HL-60/S4 (cell line): ENCODE results near the gene FBXL5.

ENCODE experiments used
- in situ Hi-C: fragments of 300-500 bp; cut with MboI; formaldehyde crosslinking; loops from 2 replicates; pipeline ENCODE4 v1.14.3; 2022; ENCODE audit warnings: low sequenced_read_pairs

Gene FBXL5

DNA sequence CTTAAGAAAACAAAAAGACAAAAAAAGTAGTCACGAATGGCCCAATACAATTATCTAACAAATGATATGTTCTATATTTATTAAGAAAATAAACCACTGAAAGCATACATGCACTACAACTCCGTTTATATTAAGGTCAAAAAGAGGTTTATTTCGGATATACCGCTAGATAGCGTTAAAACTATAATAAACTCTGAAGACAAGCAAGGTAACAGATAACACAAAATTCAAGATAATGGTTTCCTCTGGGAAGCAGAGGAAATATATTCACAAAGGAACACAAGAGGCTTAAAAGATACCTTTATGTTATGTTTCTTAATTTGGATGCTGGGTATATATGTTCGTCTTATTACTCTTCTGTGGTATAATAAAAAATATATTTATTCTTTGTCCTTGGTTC is 21.7 kb upstream of the FBXL5 start:
- in situ Hi-C loops, result no loop called here

DNA sequence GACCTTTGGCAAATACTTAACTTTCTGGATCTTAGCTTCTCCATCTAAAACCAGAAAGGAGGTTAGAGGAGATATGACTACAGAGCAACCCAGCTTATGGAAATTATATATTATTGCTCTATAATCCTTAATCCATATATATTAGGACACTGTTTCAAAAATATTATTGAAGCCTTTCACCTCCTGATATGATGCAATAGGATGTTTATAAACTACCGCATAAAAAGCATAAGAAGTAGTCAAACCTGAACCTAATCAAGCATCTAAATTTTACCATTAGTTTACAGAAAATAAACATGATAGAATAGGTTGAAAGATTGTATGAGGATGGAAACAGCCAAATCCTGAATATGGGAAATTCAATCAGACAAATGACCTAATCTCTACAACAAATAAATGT is 20.9 kb upstream of the FBXL5 start:
- in situ Hi-C loops, result no loop called here

DNA sequence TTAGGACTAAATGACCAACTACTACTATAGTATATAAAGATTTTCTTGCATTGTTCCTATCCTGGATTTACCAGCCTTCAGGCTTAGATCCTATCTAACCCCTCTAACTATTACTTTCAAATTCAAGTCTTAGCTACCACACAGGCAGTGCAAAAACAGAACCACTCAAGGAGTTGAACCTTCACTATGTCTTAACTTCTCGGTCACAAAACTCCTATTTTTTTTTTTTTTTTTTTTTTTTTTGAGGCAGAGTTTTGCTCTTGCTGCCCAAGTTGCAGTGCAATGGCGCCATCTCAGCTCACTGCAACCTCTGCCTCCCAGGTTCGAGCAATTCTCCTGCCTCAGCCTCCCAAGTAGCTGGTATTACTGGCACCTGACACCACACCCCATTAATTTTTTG is 20.2 kb upstream of the FBXL5 start:
- in situ Hi-C loops, result no loop called here

DNA sequence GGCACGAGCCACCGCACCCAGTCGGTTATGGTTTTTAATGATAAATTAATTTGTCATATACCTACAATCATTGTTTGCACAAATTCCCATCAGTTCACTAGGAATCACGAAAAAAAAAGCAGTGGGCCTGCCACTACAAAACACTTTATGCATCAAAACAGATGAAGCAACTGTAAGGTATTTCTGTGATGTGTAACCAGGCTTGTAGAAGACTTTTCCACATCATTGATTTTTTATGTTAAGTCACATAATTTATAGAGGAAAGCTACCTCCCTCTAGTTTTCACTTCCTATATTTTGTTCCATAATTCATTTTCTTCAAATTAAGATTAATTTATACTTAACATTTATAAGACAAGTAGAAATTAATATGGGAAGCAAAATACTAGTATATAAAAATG is 19.8 kb upstream of the FBXL5 start:
- in situ Hi-C loops, result loop anchor here (25.0 kb wide), 1 partner anchor 438 kb away; no protein-coding TSS in a partner anchor

DNA sequence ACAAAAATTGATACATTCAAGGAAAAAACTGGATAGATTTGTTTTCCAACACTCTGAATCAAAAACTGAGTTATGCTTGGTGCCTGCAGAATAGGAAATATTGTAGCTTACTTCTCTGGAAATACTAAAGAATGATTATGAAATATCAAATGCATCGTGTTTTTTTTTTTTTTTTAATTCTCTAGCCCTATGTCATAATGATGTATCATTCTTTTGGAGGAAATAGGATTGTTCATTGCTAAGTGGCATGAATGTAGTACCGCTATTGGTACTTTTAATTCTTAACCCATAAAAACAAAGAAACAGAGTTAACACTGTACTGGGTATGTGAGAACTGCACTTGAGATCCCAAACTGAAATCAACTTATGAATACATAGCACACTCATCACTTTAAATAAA is 18.9 kb upstream of the FBXL5 start:
- in situ Hi-C loops, result loop anchor here (25.0 kb wide), 1 partner anchor 437 kb away; no protein-coding TSS in a partner anchor

DNA sequence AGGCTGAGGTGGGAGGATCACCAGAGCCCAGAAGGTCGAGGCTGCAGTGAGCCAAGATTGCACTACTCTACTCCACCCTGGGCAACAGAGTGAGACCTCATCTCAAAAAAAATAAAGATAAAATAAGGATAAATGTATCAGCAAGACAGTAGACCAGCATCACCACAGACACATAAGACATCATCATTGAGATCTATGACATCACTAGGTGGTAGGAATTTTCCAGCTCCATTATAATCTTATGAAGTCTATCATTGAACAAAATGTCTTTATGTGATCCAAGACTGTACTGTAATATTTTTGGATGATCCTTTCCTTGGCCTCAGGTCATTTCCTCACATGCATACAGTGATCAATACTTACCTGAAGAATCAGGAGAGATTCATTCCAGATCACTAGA is 18.2 kb upstream of the FBXL5 start:
- in situ Hi-C loops, result loop anchor here (25.0 kb wide), 1 partner anchor 436 kb away; no protein-coding TSS in a partner anchor

DNA sequence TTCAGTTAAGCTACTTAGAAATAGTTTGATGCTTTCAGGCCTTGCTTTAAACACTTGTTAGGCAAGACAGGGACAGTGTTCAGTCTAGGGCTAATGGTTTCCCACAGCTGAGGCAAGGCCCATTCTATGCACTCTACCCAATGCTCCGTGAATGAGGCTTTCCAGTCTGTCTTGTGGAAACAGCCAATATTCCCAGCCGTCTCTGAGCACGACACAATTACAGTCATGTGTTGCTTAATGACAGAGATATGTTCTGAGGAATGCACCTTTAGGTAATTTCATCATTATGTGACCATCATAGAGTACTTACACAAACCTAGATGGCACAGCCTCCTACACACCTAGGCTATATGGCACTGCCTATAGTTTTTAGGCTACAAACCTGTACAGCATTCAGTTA is 16.9 kb upstream of the FBXL5 start:
- in situ Hi-C loops, result loop anchor here (25.0 kb wide), 1 partner anchor 435 kb away; no protein-coding TSS in a partner anchor

DNA sequence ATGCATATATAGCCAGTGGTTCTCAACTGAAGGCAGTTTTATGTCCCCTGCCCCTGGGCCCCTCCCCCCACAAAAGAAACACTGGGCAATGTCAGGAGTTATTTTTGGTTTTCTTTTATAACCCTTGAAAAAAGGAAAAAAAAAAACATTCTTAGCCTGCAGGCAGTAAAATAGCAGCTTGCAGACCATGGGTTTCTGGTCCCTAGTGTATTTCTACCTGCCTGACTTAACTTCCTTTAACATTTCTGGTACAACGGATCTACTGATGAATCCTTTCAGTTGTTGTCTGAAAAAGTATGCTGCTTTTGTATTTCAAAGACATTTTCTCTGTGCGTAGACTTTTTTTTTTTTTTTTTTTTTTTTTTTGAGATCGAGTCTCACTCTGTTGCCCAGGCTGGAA is 15.4 kb upstream of the FBXL5 start:
- in situ Hi-C loops, result loop anchor here (25.0 kb wide), 1 partner anchor 433 kb away; no protein-coding TSS in a partner anchor

DNA sequence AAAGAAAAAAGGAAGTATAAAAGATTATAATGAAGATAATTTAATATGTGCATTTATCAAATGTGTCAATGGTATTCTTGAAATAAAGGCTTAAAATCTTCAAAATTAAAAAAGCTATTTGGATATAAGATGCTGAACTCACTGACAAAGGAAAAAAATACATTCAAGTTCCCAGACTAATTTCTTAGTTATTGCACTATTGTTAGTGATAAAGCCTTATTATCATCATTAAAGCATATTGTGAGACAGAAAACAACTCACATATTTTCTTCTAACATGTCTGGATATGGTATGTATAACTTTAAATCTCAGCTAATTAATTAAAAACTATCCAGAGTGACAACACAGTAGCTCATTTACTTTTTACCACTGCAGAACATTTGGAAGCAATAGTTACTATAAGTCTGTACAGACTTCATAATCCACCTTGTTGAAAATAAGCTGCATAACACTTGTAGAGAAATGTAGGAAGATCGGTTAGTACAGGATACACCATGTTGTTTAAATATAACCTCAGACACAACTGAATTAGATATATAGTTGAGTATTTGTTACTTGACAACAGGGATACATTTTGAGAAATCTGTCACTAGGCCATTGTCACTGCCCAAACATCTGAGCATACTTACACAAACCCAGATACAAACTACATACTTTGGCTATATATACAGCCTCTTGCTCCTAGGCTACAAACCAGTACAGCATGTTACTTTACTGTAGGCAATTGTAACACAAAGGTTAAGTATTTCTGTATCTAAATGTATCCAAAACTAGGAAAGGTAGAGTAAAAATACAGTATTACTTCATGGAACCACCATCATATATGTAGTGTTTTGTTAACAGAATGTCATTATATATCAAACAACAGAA is 13.6 kb upstream of the FBXL5 start:
- in situ Hi-C loops, result loop anchor here (25.0 kb wide), 1 partner anchor 432 kb away; no protein-coding TSS in a partner anchor

DNA sequence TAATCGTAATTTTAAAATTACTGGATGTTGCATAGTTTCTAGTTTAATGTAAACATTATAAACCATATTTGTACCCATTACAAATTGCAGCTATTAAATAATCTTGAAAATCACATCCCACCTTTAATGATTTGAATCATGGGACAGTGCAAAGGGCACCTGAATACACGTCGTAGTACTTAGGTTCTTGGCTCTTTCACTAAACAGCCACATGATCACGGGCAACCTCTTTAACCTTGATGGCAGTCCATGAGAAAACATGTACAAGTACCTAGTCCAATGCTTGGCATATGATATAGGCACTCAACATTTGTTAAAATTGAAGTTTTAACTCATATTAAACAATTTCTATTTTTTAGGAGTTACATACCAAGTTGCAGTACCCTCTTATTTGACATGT is 11.8 kb upstream of the FBXL5 start:
- in situ Hi-C loops, result loop anchor here (25.0 kb wide), 1 partner anchor 430 kb away; no protein-coding TSS in a partner anchor

DNA sequence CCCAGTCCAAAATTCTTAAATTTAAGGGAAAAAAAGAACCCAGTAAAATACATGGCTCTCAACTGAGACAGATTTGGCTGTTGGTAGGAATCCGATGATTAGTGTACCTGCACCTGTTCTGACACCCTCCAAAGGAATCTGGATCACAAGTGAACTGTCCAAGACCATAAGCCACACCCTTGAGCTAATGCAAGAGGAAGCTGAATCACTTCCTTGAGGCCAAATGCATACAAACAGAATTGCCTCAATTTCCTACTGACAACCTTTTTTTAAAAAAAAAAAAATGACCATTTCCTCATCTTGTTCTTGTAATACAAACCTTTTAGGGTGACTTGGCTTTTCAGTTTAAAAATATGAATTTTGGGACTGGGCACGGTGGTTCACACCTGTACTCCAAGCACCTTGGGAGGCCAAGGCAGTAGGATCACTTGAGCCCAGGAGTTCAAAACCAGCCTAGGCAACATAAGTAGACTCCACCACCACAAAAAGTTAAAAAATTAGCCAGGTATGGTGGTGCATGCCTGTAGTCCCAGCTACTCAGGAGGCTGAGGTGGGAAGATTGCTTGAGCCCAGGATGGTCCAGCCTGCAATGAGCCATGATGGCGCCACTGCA is 10.7 kb upstream of the FBXL5 start:
- in situ Hi-C loops, result loop anchor here (25.0 kb wide), 1 partner anchor 429 kb away; no protein-coding TSS in a partner anchor

DNA sequence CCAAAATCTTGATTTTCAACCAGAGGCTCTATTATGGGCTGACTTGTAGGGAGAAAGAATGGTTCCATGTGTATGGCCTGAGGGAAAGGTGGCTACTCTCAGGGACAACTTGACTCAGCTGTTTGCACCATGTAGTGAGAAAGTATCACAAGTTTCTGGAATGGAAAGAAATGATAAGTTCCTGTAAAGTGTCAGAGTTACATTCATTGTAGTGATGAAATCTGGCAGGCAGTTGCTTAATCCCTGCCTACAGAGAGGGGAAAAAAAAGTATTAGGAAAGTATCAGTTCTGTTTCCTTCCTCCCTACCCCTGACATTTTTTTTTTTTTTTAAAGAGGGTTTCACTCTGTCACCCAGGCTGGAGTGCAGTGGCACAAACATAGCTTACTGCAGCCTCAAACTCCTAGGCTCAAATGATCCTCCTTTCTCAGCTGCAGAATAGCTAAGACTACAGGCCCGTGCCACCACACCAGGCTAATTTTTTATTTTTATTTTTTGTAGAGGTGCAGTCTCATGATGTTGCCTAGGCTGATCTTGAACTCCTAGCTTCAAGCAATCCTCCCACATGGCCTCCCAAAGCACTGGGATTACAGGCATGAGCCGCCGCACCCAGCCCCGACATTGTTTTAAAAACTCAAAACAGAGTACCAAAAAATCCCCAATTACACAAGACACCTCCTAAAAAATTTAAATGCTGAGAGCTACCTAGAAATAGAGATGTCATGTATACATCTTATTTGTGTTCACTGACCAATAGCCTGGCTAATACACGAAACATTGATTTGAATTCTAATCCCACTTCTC is 4.8 kb upstream of the FBXL5 start:
- in situ Hi-C loops, result loop anchor here (25.0 kb wide), 1 partner anchor 423 kb away; no protein-coding TSS in a partner anchor

DNA sequence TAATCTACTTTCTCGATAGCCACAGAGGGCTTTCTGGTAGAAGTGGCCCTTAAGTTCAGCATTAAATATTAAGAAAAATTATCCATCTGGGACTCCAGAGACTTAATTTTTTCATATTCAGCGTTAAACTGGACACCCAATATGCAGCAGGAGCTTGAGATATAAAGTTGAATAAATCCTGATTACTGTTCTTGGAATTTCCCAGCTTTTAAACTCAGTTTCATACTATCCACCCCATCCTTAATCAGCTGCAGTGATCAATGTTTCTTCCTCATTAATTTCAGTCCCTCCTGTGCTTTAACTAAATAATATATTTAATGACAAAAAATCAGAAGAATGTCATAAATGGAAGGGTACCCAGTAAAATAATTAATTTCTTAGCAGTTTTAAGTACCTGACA is 3.6 kb upstream of the FBXL5 start:
- in situ Hi-C loops, result loop anchor here (25.0 kb wide), 1 partner anchor 421 kb away; no protein-coding TSS in a partner anchor

DNA sequence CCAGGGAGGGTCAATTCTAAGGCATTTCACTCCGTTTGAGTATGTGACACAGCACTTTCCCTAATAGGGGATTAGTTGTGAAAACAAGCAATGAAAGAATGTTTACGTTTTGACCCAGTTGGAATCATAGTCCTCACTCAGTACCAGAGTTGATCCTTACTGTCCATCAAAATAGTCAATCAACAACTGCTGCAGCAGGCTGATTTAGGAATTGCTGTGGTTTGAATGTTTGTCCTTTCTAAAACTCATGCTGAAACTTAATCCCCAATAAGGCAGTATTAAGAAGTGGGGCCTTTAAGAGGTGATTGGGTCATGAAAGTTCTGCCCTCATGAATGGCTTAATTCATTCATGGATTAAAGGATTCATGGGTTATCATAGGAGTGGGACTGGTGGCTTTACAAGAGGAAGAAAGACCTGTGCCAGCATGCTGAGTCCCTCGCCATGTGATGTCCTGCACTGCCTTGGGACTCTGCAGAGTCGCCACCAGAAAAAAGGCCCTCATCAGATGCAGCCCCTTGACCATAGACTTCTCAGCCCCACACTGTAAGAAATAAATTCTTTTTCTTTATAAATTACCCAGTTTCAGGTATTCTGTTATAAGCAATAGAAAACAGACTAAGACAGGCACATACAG is 3.1 kb upstream of the FBXL5 start:
- in situ Hi-C loops, result loop anchor here (25.0 kb wide), 1 partner anchor 421 kb away; no protein-coding TSS in a partner anchor

DNA sequence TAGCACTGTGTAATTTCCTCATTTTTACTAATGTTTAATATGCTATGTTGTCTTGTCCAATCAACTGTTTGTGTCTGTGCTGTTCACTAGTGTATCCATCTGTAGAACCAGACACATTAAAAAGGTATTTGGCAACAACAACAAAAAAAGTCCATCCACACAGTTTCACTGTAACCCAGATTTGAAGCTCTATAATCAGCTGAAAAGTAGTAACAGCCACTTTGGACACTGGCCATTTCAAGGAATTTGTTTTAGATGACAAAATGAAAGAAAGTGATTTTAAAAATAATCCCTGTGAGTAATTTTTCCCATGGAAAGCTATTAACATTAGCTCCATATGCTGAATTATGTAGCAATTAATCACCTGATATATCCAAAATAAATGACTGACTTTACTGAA is 2.2 kb upstream of the FBXL5 start:
- in situ Hi-C loops, result loop anchor here (25.0 kb wide), 1 partner anchor 420 kb away; no protein-coding TSS in a partner anchor

DNA sequence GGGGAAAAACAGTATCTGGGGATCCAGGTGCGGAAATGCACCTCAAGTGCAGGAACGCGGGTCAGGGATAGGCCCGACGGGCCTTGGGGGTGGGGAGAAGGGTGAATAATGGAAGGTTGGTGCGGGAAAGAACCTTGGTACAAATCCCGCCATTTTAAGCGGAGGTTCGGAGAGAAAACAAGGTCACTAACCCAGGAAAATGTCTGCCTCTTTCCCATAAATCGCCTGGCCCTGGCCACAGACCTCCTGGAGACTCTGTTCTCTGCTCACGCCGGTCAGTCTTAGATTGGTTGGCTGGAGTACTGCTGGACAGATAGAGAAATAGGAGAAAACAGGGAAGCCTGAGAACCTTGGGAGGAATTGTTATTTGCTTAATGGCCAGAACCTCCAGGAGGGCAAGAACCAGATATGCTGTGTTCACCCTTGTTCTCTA is 897 bp upstream of the FBXL5 start:
- in situ Hi-C loops, result loop anchor here (25.0 kb wide), 1 partner anchor 419 kb away; no protein-coding TSS in a partner anchor

DNA sequence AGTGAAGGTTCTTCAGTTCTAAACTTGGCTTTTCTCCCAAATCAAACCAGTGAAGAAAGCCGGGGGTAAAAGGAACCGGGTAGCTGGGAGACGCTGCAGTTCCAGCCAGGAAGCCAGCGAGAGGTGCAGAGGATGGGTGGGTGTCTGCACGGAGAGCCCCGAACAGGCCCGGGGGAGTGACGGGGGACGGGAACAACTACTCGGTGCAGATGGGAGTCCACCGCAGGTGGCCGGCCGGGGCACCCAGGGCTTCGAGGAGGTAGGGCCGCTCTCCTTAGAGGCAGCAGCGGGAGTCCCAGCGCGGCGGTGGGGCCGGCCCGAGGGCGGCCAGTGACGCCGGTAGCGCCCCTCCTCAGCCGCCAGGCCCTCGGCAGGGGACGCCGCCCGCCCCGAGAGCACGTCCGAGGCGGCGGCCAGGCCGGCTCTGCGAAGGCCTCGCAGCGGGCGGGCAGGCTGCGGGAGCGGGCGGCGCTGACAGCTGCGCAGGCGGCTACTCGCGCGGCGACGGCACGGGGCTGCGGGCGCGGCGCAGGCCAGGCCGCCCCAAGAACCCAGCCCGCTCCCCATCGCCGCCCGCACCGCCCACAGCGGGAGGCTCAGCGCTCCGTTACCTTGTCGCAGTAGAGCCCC is 449 bp downstream of the FBXL5 start:
- in situ Hi-C loops, result loop anchor here (25.0 kb wide), 1 partner anchor 417 kb away; no protein-coding TSS in a partner anchor

DNA sequence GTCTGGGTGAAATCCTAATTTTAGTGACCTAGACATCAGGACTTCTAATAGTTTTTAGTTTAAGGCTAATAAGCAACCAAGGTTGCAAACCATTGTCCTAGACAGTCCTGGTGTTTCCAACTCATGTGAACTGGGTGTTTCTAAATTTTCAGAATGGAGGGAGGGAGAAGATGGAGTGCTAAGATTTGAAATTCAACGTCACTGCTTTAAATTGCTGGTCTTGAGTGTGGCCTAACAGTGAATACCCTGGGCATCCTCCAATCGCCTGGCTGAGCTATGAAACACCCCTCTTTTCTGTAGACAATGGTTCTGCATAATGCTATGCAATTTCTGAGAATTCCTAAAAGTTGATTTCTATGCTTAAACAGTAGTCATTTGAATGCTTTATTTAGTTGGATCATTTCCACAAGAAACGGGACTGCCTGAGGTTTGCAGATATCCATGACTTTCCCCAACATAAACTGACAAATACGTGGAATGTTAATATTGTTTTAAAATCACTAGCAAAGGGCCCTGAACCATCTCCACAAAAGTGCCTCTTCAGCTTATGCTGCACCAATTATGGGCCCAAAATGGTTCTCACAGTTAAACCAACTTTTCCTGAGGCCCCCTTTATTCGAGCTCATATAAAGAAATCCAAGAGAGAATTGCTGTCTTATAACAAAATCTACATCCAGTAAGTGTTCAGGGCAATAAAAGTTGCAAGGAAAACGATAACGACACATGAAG is 1.1 kb downstream of the FBXL5 start:
- in situ Hi-C loops, result loop anchor here (25.0 kb wide), 1 partner anchor 417 kb away; no protein-coding TSS in a partner anchor

DNA sequence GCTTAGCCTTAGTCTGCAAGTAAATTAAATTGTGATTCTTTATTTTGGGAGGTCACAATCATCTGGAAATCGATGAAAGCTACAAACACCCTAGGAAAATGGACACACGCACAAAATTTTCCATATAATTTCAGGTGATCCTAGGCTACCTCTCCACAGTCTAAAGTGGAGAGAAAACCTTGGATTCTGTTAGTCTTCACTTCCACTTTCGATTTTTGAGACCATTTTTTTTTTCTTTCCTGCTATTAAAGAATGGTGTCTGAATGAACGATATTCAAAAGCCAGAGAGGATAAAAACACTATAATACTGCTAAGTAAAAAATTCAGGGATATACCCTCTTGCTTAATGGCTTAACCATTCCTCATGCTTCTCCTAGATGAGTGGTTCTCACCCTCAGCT is 1.7 kb downstream of the FBXL5 start:
- in situ Hi-C loops, result loop anchor here (25.0 kb wide), 1 partner anchor 416 kb away; no protein-coding TSS in a partner anchor
